Esophagus muscularis mucosa (tissue), 4 donors: ENCODE data around the gene COPA. TPM values are rescaled to one million over a fixed set of nuclear protein-coding genes. Genes with fewer than 3 reads are reported as not detected.

Source experiments
- DNase-seq: peaks from one replicate; pipeline ENCODE4 v3.0.0-alpha.2; 2017; ENCODE audit errors: extremely low spot score
- H3K27ac ChIP-seq, 4 donors: fragments of 200-600 bp; sonication (generic); replicated peaks in 1 of 4; 1 replicate in 3 of 4; 2 replicates in 1 of 4; pipeline ENCODE4 v1.5.1; 2016 to 2019; ENCODE audit warnings: mild to moderate bottlenecking in 1 of 4
- H3K27me3 ChIP-seq, 4 donors: fragments of 200-600 bp; sonication (generic); one replicate each; pipeline versions ENCODE4 v1.5.1 to v1.6.0; 2016 to 2019
- H3K36me3 ChIP-seq, 4 donors: fragments of 200-600 bp; sonication (generic); one replicate each; pipeline ENCODE4 v1.5.1; 2016 to 2019
- H3K4me1 ChIP-seq, 4 donors: fragments of 200-600 bp; sonication (generic); one replicate each; pipeline ENCODE4 v1.5.1; 2016 to 2019
- H3K4me3 ChIP-seq, 4 donors: fragments of 200-600 bp; sonication (generic); 1 replicate in 2 of 4; 2 replicates in 2 of 4; pipeline ENCODE4 v1.5.1; 2016 to 2019; ENCODE audit warnings: mild to moderate bottlenecking in 4 of 4, moderate library complexity in 1 of 4
- H3K9me3 ChIP-seq, 4 donors: fragments of 200-600 bp; sonication (generic); 1 replicate in 3 of 4; 2 replicates in 1 of 4; pipeline ENCODE4 v1.5.1; 2016 to 2019
- CTCF ChIP-seq, 3 experiments: fragments of 200-600 bp in 2 of 3; fragments of 450-650 bp in 1 of 3; sonication (generic) in 2 of 3; IDR thresholded peaks; one replicate each; pipeline ENCODE4 v1.5.1; 2017 to 2019; ENCODE audit warnings: antibody characterized with exemption in 3 of 3, mild to moderate bottlenecking in 2 of 3, moderate library complexity in 1 of 3
- EP300 ChIP-seq: sonication (generic); formaldehyde crosslinking; IDR thresholded peaks from one replicate; pipeline ENCODE4 v1.6.1; 2017; ENCODE audit warnings: antibody characterized with exemption
- POLR2A ChIP-seq: fragments of 450-650 bp; IDR thresholded peaks from one replicate; pipeline ENCODE4 v1.6.1; 2017; ENCODE audit warnings: antibody characterized with exemption, moderate library complexity, mild to moderate bottlenecking, low read depth
- POLR2AphosphoS5 ChIP-seq, 2 donors: sonication (generic); formaldehyde crosslinking; IDR thresholded peaks; one replicate each; pipeline ENCODE4 v1.6.1; 2017; ENCODE audit warnings: antibody characterized with exemption in 2 of 2
- WGBS: methylation state at CpG from one replicate; pipeline ENCODE4 v1.1.5; 2018; 5-methylcytosine and 5-hydroxymethylcytosine counted together
- intact Hi-C: fragments of 100-400 bp; cut with DNase I; formaldehyde crosslinking; loops from one replicate; pipeline ENCODE4 v1.15.1; 2023
- total RNA-seq, 4 donors: library from RNA; depleted of rRNA; stranded (reverse); fragments of >200 nt; gene quantifications; one replicate each; pipeline versions ENCODE4 v1.1.0 to v1.2.1, GENCODE V29; 2016

Gene COPA
- total RNA-seq, 4 donors from 2014 or later = 108 to 125 (median 116) TPM

DNA sequence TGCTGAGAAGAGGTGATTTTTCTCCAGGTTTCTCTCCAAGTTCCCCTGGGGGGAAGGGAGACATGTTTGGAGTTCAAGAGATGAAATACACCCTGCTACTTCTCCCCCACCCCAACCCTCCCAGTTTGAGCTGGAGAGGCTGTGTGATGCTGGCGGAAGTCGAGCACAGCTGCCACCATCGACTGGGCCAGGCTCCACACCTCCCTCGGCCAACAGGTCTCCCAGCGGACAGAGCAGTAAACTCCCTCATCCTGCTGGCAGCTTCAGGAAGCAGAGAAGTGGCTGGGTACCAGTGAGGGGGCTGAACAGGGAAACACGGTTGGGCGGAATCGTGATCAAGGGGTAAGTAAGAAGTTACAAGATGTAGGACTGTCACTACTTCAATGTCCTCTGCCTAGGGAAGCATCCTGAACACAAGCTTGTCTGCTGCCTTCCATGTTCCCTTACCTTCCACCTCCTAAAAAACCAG is 17.2 kb upstream of the COPA start:
- no peak overlapping the region for H3K27ac ChIP-seq
- H3K9me3 ChIP-seq = no peaks in the 10 kb centered on the region
- no peak overlapping the region for H3K4me3 ChIP-seq
- WGBS = 89% methylated on average over 8 of the region's 8 CpGs
- H3K27me3 ChIP-seq = no peaks in the 10 kb centered on the region
- DNase-seq = no peak
- H3K4me1 ChIP-seq = no peaks in the 10 kb centered on the region
- peaks cover 25 to 55% (median 45%) of the 10 kb centered on the region in 4 donors for H3K36me3 ChIP-seq
- intact Hi-C loops = no loop called here
- TF ChIP-seq POLR2AphosphoS5 (IDR thresholded peaks at IDR 0.05) (no peak), POLR2A (no peak), CTCF (IDR thresholded peaks at IDR 0.05) (no peak), EP300 (no peak)

DNA sequence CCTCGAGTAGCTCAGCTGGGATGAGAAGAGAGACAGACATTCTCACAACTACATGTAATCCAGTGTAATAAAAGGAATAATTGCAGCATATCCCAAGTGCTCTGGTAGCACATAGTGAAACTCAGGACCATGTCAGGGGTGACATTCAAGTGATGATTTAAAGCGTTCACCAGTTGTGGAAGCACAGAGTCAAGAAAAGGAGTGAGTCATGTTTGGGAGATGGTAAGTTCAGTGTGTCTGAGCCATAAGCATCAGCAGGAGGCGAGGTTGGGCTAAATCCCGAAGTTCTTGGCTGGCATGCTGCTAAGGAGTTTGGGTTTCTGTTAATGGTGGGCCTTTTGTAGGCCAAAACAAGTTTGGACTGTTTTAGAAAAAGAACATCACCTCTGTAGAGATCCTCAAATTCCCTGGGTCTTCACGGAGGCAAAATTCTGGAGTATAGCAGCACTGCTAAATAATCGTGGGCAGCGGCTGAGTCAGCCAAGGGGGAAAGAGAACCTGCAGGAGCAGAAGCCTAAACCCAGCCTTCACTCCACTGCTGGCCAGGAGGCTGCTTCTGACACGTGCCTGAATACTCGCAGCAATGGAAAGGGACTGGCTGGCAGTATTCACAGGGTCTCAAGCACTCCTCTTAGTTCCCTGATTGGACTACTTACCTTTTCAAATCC is 16.6 kb upstream of the COPA start:
- no peak overlapping the region for H3K27ac ChIP-seq
- intact Hi-C loops = no loop called here
- no peak for DNase-seq
- TF ChIP-seq CTCF (IDR thresholded peaks at IDR 0.05) = no peak
- TF ChIP-seq EP300 = no peak
- TF ChIP-seq POLR2A = no peak
- TF ChIP-seq POLR2AphosphoS5 (IDR thresholded peaks at IDR 0.05) = no peak
- no peaks in the 10 kb centered on the region for H3K27me3 ChIP-seq
- H3K4me3 ChIP-seq = no peak overlapping the region
- H3K36me3 ChIP-seq = peaks cover 31 to 61% (median 51%) of the 10 kb centered on the region in 4 donors
- H3K4me1 ChIP-seq = no peaks in the 10 kb centered on the region
- no peaks in the 10 kb centered on the region for H3K9me3 ChIP-seq
- 86% methylated on average over 7 of the region's 9 CpGs for WGBS

- TF ChIP-seq CTCF (IDR thresholded peaks at IDR 0.05) (no peak), EP300 (no peak), POLR2AphosphoS5 (IDR thresholded peaks at IDR 0.05) (no peak), POLR2A (no peak)
- intact Hi-C loops = no loop called here
- Histone ChIP-seq H3K4me1 (no peaks in the 10 kb centered on the region), H3K27ac (no peak overlapping the region), H3K36me3 (peaks cover 46 to 77% (median 67%) of the 10 kb centered on the region in 4 donors), H3K4me3 (no peak overlapping the region), H3K9me3 (no peaks in the 10 kb centered on the region), H3K27me3 (no peaks in the 10 kb centered on the region)
- WGBS = 66% methylated on average over 4 of the region's 4 CpGs
- no peak for DNase-seq
Observed at GRCh38 chr1:160358073-160358472, 15.0 kb upstream of the COPA start.

DNA sequence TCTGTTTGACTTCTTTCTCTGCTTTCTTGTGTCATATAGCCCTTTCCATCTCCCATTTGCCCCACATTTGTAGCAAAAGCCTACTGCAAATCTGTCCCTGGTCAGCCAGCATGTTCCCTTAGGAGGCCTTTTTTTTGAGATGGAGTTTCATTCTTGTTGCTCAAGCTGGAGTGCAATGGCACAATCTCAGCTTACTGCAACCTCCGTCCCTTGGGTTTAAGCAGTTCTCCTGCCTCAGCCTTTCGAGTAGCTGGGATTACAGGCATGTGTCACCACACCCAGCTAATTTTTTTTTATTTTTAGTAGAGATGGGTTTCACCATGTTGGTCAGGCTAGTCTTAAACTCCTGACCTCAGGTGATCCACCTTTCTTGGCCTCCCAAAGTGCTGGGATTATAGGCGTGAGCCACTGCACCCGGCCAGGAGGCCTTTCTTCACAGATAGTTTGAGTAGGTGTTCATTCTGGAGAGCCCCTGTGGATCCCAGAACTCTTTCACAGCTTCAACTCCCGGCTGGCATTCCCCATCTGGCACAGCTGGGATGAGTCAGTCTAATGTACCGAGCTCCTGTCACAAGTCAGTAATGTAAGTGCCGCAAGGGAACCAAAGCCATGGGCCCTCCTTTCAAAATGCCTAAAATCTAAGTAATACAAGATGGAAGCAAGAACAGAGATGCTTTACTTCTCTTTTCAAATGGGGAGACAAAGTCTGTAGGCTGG is 14.4 kb upstream of the COPA start:
- no peak overlapping the region for H3K27ac ChIP-seq
- WGBS = 82% methylated on average over 7 of the region's 7 CpGs
- intact Hi-C loops = no loop called here
- no peaks in the 10 kb centered on the region for H3K4me1 ChIP-seq
- no peak overlapping the region for H3K4me3 ChIP-seq
- DNase-seq = no peak
- H3K27me3 ChIP-seq = no peaks in the 10 kb centered on the region
- no peaks in the 10 kb centered on the region for H3K9me3 ChIP-seq
- peaks cover 52 to 83% (median 73%) of the 10 kb centered on the region in 4 donors for H3K36me3 ChIP-seq
- TF ChIP-seq CTCF (IDR thresholded peaks at IDR 0.05) (no peak), EP300 (no peak), POLR2AphosphoS5 (IDR thresholded peaks at IDR 0.05) (no peak), POLR2A (no peak)
